Measurements from ENCODE around the gene MEX3A.

The MEX3A gene

DNA sequence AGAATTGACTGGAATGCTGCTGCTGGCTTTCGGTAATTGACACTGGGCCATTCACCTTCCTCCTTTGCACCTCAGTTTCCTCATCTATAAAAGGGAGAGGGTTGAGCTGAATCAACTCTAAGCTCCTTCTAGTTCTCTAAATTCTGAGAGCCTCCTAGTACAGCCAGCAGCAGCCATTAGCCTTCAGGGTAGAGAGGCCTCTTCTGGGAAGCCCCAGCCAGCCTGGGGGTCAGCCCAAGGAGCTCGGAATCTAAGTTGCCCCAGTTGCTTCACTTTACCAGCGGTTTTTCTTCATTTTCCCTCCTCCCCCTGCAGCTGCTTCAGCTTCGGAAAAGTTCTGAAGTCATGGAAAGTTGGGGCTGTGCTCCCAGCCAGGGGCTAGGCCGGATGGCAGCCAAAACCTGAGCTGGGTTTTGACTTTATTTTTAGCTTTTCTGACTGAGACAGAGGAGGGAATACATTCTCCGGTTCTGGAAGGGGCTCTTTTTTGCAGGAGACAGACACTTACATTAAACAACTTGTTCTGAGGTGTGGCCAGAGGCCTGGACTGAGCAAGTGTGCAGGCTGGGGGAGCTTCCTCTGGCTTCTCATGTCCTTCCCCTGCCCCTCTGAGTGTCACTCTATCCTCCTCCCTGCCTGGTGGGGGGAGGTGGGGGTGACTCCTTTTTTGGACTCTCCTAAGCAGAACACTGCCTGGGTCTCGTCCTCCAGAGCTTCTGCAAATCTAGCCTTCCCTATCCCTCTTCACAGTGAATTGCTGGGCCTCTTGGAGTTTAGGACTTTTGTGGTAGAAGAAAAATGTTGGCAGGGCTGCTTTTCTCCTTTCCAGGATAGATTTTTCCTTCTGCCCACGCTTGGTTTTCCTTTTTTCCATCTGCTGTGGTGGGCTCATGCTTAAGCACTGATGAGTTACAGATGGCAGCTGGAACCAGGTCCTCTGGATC is 46.7 kb upstream of the MEX3A start:
- Histone ChIP-seq H3K4me1 (ENCODE audit: insufficient read depth, low read length, severe bottlenecking) (peaks cover 12% of the 10 kb centered on the region), H3K9me2 (ENCODE audit: low read depth, low read length) (no peaks in the 10 kb centered on the region), H3F3A (ENCODE audit: insufficient read depth, low read length) (no peaks in the 10 kb centered on the region), H3K27ac (ENCODE audit: low read depth, low read length, poor library complexity, severe bottlenecking) (no peak overlapping the region), H3K36me3 (ENCODE audit: insufficient read depth, low read length) (no peaks in the 10 kb centered on the region), H3K4me3 (ENCODE audit: low read depth, low read length, poor library complexity, severe bottlenecking) (no peak overlapping the region), H3K9ac (ENCODE audit: low read length) (no peak overlapping the region), H3K4me2 (ENCODE audit: low read length) (no peak overlapping the region), H3K79me2 (ENCODE audit: insufficient read depth, low read length) (no peaks in the 10 kb centered on the region), H2AFZ (ENCODE audit: low read length) (no peak overlapping the region), H4K20me1 (ENCODE audit: insufficient read depth, low read length) (no peaks in the 10 kb centered on the region), H3K27me3 (ENCODE audit: insufficient read depth, low read length) (0 out of 2 replicates have a peak, but pooled peaks cover 4% of the 10 kb centered on the region), H3K9me3 (ENCODE audit: low read length) (no peaks in the 10 kb centered on the region)
- TF ChIP-seq, protein P1, sequence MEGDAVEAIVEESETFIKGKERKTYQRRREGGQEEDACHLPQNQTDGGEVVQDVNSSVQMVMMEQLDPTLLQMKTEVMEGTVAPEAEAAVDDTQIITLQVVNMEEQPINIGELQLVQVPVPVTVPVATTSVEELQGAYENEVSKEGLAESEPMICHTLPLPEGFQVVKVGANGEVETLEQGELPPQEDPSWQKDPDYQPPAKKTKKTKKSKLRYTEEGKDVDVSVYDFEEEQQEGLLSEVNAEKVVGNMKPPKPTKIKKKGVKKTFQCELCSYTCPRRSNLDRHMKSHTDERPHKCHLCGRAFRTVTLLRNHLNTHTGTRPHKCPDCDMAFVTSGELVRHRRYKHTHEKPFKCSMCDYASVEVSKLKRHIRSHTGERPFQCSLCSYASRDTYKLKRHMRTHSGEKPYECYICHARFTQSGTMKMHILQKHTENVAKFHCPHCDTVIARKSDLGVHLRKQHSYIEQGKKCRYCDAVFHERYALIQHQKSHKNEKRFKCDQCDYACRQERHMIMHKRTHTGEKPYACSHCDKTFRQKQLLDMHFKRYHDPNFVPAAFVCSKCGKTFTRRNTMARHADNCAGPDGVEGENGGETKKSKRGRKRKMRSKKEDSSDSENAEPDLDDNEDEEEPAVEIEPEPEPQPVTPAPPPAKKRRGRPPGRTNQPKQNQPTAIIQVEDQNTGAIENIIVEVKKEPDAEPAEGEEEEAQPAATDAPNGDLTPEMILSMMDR (IDR thresholded peaks at IDR 0.05; ENCODE audit: low read length), result no peak
- no peak for TF ChIP-seq EZH2 (IDR thresholded peaks at IDR 0.05; ENCODE audit: borderline replicate concordance, low read length)

DNA sequence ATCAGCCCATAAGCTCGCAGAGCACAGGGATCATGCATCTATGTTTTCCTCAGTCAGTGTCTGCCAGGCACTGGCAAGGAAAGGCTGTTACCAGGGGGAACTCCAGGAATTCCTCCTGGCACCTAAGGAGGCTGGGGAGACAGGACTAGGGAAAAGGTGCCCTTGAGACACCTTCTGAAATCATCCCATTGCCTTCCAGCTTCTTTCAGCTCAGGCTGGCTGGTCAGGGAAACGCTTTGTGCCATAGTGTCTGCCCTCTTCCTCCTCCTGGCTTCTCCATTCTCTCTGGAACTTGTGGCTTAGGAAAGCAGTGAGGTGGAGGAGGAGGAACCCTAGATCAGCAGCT is 46.0 kb upstream of the MEX3A start:
- H3K79me2 ChIP-seq (ENCODE audit: insufficient read depth, low read length), result no peaks in the 10 kb centered on the region
- no peaks in the 10 kb centered on the region for H3K9me2 ChIP-seq (ENCODE audit: low read depth, low read length)
- peaks cover 18% of the 10 kb centered on the region for H3K4me1 ChIP-seq (ENCODE audit: insufficient read depth, low read length, severe bottlenecking)
- no peaks in the 10 kb centered on the region for H3K36me3 ChIP-seq (ENCODE audit: insufficient read depth, low read length)
- no peak for TF ChIP-seq EZH2 (IDR thresholded peaks at IDR 0.05; ENCODE audit: borderline replicate concordance, low read length)
- TF ChIP-seq, protein P1 (IDR thresholded peaks at IDR 0.05; ENCODE audit: low read length), result no peak
- no peak overlapping the region for H3K4me2 ChIP-seq (ENCODE audit: low read length)
- no peak overlapping the region for H3K27ac ChIP-seq (ENCODE audit: low read depth, low read length, poor library complexity, severe bottlenecking)
- H3K9ac ChIP-seq (ENCODE audit: low read length), result no peak overlapping the region
- H4K20me1 ChIP-seq (ENCODE audit: insufficient read depth, low read length), result no peaks in the 10 kb centered on the region
- 0 out of 2 replicates have a peak, but pooled peaks cover 4% of the 10 kb centered on the region for H3K27me3 ChIP-seq (ENCODE audit: insufficient read depth, low read length)
- H3K9me3 ChIP-seq (ENCODE audit: low read length), result no peaks in the 10 kb centered on the region
- H3K4me3 ChIP-seq (ENCODE audit: low read depth, low read length, poor library complexity, severe bottlenecking), result no peak overlapping the region
- H3F3A ChIP-seq (ENCODE audit: insufficient read depth, low read length), result no peaks in the 10 kb centered on the region
- no peak overlapping the region for H2AFZ ChIP-seq (ENCODE audit: low read length)

DNA sequence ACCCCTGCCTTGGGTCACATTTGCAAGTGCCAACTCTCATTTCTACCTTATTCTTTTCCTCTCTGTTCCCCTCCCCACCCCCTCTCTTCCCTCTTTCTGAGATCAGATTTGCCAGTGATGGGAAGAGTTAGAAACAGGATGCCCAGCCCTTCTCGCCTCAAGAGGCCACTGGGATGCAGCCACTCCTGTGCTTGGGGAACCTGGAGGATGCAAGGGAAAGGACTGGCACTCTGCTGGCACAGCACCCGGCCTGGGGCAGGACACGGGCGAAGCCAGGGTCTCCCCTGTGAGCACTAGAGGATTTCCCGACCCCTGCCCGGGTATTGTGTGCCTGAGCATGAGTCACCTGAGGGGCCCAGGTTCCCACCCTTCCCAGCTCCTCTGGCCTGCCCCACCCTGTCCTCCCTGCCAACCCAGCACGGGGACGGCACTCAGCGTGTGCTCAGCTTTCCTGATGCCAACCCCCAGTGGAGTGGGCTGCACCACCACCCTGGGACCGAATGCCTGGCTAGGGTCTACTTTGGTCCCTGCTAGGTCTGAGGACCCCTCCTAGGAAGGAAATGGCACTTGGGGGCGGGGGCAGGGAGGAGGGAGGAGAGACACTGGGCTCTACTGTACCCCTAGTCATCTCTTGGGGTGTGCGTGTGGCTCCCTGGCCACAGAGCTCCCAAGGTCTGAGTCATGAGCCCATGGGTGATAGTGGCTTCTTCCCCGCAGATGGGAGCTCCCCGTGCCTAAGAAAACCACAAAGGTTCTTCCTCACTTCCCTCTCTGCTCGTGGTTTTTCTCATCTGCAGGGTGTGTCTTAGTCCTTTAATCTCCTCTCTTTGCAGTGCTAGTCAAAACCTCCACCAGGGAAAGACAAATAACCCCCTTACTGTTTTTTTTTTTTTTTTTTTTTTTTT is 44.6 kb upstream of the MEX3A start:
- Histone ChIP-seq H3K79me2 (ENCODE audit: insufficient read depth, low read length) (no peaks in the 10 kb centered on the region), H4K20me1 (ENCODE audit: insufficient read depth, low read length) (no peaks in the 10 kb centered on the region)

More for the DNA sequence above, 44.6 kb upstream of the MEX3A start:
- Histone ChIP-seq H3K9me3 (ENCODE audit: low read length) (no peaks in the 10 kb centered on the region), H3K4me3 (ENCODE audit: low read depth, low read length, poor library complexity, severe bottlenecking) (no peak overlapping the region), H3F3A (ENCODE audit: insufficient read depth, low read length) (no peaks in the 10 kb centered on the region), H2AFZ (ENCODE audit: low read length) (no peak overlapping the region), H3K27me3 (ENCODE audit: insufficient read depth, low read length) (0 out of 2 replicates have a peak, but pooled peaks cover 4% of the 10 kb centered on the region), H3K4me1 (ENCODE audit: insufficient read depth, low read length, severe bottlenecking) (peaks cover 18% of the 10 kb centered on the region), H3K36me3 (ENCODE audit: insufficient read depth, low read length) (no peaks in the 10 kb centered on the region), H3K27ac (ENCODE audit: low read depth, low read length, poor library complexity, severe bottlenecking) (no peak overlapping the region), H3K9me2 (ENCODE audit: low read depth, low read length) (no peaks in the 10 kb centered on the region), H3K9ac (ENCODE audit: low read length) (no peak overlapping the region), H3K4me2 (ENCODE audit: low read length) (no peak overlapping the region)
- TF ChIP-seq EZH2 (IDR thresholded peaks at IDR 0.05; ENCODE audit: borderline replicate concordance, low read length), result no peak
- TF ChIP-seq, protein P1 (IDR thresholded peaks at IDR 0.05; ENCODE audit: low read length), result no peak
